SK-N-SH treated with all-trans-retinoic acid at 6 μM for 48 hours (cell line): ENCODE results near the gene ITGB3.

Experiments used
- CSDC2 ChIP-seq: fragments of 250-450 bp; sonication (Bioruptor Pico); IDR thresholded peaks from 2 replicates; pipeline ENCODE4 v1.5.0; 2020; ENCODE audit warnings: mild to moderate bottlenecking, moderate library complexity
- ESRRG ChIP-seq: fragments of 250-450 bp; sonication (Bioruptor Pico); IDR thresholded peaks from 2 replicates; pipeline ENCODE4 v1.6.1; 2021; ENCODE audit warnings: mild to moderate bottlenecking
- ISL1 ChIP-seq: fragments of 250-450 bp; sonication (Bioruptor Pico); IDR thresholded peaks from 2 replicates; pipeline ENCODE4 v2.1.2; 2022; ENCODE audit warnings: mild to moderate bottlenecking, moderate library complexity
- OSR1 ChIP-seq: fragments of 250-450 bp; sonication (Bioruptor Pico); IDR thresholded peaks from 2 replicates; pipeline ENCODE4 v1.8.0; 2022; ENCODE audit warnings: moderate library complexity, mild to moderate bottlenecking, inconsistent platforms
- PPARA ChIP-seq: fragments of 250-450 bp; sonication (Bioruptor Pico); IDR thresholded peaks from 2 replicates; pipeline ENCODE4 v1.5.0; 2020; ENCODE audit warnings: mild to moderate bottlenecking, borderline replicate concordance
- ZFP3 ChIP-seq: fragments of 250-450 bp; sonication (Bioruptor Pico); IDR thresholded peaks from 2 replicates; pipeline ENCODE4 v1.5.0; 2020; ENCODE audit warnings: mild to moderate bottlenecking, moderate library complexity
- ZFP30 ChIP-seq: fragments of 450-650 bp; formaldehyde crosslinking; IDR thresholded peaks from 2 replicates; pipeline ENCODE4 v1.5.0; 2022; ENCODE audit warnings: mild to moderate bottlenecking, moderate library complexity
- ZNF565 ChIP-seq: fragments of 450-650 bp; formaldehyde crosslinking; conservative IDR thresholded peaks from 2 replicates; pipeline ENCODE4 v1.5.0; 2020; ENCODE audit warnings: low read depth, mild to moderate bottlenecking, moderate library complexity
- TF ChIP-seq, protein P1 (sequence below): fragments of 250-450 bp; sonication (Bioruptor Pico); IDR thresholded peaks from 2 replicates; pipeline ENCODE4 v1.8.0; 2020; ENCODE audit warnings: mild to moderate bottlenecking, moderate library complexity, borderline replicate concordance
- TF ChIP-seq, protein P2 (sequence below): fragments of 250-450 bp; sonication (Bioruptor Pico); IDR thresholded peaks from 2 replicates; pipeline ENCODE4 v1.8.0; 2021; ENCODE audit warnings: low read depth, mild to moderate bottlenecking, moderate library complexity, borderline replicate concordance

GRCh38 chr17:47275245-47275984 is 21.8 kb downstream of the ITGB3 start:
- TF ChIP-seq ZFP3 (CRISPR knock-in tag), result no peak
- TF ChIP-seq, protein P1, sequence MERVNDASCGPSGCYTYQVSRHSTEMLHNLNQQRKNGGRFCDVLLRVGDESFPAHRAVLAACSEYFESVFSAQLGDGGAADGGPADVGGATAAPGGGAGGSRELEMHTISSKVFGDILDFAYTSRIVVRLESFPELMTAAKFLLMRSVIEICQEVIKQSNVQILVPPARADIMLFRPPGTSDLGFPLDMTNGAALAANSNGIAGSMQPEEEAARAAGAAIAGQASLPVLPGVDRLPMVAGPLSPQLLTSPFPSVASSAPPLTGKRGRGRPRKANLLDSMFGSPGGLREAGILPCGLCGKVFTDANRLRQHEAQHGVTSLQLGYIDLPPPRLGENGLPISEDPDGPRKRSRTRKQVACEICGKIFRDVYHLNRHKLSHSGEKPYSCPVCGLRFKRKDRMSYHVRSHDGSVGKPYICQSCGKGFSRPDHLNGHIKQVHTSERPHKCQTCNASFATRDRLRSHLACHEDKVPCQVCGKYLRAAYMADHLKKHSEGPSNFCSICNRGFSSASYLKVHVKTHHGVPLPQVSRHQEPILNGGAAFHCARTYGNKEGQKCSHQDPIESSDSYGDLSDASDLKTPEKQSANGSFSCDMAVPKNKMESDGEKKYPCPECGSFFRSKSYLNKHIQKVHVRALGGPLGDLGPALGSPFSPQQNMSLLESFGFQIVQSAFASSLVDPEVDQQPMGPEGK (CRISPR knock-in tag), result no peak
- TF ChIP-seq ISL1 (CRISPR knock-in tag), result no peak
- TF ChIP-seq ESRRG (CRISPR knock-in tag), result no peak
- no peak for TF ChIP-seq ZFP30 (CRISPR knock-in tag)
- TF ChIP-seq, protein P2, sequence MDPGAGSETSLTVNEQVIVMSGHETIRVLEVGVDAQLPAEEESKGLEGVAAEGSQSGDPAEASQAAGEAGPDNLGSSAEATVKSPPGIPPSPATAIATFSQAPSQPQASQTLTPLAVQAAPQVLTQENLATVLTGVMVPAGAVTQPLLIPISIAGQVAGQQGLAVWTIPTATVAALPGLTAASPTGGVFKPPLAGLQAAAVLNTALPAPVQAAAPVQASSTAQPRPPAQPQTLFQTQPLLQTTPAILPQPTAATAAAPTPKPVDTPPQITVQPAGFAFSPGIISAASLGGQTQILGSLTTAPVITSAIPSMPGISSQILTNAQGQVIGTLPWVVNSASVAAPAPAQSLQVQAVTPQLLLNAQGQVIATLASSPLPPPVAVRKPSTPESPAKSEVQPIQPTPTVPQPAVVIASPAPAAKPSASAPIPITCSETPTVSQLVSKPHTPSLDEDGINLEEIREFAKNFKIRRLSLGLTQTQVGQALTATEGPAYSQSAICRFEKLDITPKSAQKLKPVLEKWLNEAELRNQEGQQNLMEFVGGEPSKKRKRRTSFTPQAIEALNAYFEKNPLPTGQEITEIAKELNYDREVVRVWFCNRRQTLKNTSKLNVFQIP, result no peak
- TF ChIP-seq ZNF565, result 0 out of 2 replicates have a peak, but pooled peaks have one; percentile 38
- TF ChIP-seq OSR1 (CRISPR knock-in tag), result no peak
- no peak for TF ChIP-seq PPARA (CRISPR knock-in tag)
- TF ChIP-seq CSDC2 (CRISPR knock-in tag), result no peak
